Neural crest cell (in vitro differentiated cells): ENCODE measurements around the gene ZNF646. TPM values are rescaled to one million over a fixed set of nuclear protein-coding genes. Genes with fewer than 3 reads are reported as not detected.

Source experiments
- DNase-seq: peaks from one replicate; pipeline ENCODE4 v3.0.0; 2021; ENCODE audit warnings: low read depth, mixed read lengths, low spot score
- H3K27ac Mint-ChIP-seq: one replicate; pipeline ENCODE4 v1.8.0; 2021; ENCODE audit warnings: mild to moderate bottlenecking, mixed read lengths; ENCODE audit not compliant: unreplicated experiment
- H3K27me3 Mint-ChIP-seq: 2 replicates; pipeline ENCODE4 v1.8.0; 2021; ENCODE audit warnings: low read depth, mild to moderate bottlenecking, mixed read lengths
- H3K36me3 Mint-ChIP-seq: 2 replicates; pipeline ENCODE4 v1.8.0; 2021; ENCODE audit warnings: low read depth, mild to moderate bottlenecking, mixed read lengths
- H3K4me1 Mint-ChIP-seq: 2 replicates; pipeline ENCODE4 v1.8.0; 2021; ENCODE audit warnings: mixed read lengths
- H3K4me3 Mint-ChIP-seq: one replicate; pipeline ENCODE4 v1.8.0; 2021; ENCODE audit warnings: mild to moderate bottlenecking, mixed read lengths
- H3K9me3 Mint-ChIP-seq: 2 replicates; pipeline ENCODE4 v1.8.0; 2021; ENCODE audit warnings: mixed read lengths
- total RNA-seq: library from RNA; stranded (reverse); gene quantifications from 2 replicates; pipeline ENCODE4 v1.2.1, GENCODE V29; 2021
- TF ChIP-seq, protein P1 (sequence below): fragments of 200-600 bp; sonication (generic); conservative IDR thresholded peaks from 2 replicates; pipeline ENCODE4 v1.5.0; 2021; ENCODE audit warnings: antibody characterized with exemption, mild to moderate bottlenecking

The ZNF646 gene
- total RNA-seq, 1 donor from 2014 or later, result 32.4 TPM

- no peak overlapping the region for H3K27ac Mint-ChIP-seq
- no peaks in the 10 kb centered on the region for H3K27me3 Mint-ChIP-seq
- no peaks in the 10 kb centered on the region for H3K9me3 Mint-ChIP-seq
- peaks cover 11% of the 10 kb centered on the region for H3K36me3 Mint-ChIP-seq
- no peak overlapping the region for H3K4me3 Mint-ChIP-seq
- TF ChIP-seq, protein P1, sequence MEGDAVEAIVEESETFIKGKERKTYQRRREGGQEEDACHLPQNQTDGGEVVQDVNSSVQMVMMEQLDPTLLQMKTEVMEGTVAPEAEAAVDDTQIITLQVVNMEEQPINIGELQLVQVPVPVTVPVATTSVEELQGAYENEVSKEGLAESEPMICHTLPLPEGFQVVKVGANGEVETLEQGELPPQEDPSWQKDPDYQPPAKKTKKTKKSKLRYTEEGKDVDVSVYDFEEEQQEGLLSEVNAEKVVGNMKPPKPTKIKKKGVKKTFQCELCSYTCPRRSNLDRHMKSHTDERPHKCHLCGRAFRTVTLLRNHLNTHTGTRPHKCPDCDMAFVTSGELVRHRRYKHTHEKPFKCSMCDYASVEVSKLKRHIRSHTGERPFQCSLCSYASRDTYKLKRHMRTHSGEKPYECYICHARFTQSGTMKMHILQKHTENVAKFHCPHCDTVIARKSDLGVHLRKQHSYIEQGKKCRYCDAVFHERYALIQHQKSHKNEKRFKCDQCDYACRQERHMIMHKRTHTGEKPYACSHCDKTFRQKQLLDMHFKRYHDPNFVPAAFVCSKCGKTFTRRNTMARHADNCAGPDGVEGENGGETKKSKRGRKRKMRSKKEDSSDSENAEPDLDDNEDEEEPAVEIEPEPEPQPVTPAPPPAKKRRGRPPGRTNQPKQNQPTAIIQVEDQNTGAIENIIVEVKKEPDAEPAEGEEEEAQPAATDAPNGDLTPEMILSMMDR, result no peak
- H3K4me1 Mint-ChIP-seq, result peaks cover 16% of the 10 kb centered on the region
- no peak for DNase-seq
Measured at GRCh38 chr16:31077024-31077423, 2.8 kb downstream of the ZNF646 start.

DNA sequence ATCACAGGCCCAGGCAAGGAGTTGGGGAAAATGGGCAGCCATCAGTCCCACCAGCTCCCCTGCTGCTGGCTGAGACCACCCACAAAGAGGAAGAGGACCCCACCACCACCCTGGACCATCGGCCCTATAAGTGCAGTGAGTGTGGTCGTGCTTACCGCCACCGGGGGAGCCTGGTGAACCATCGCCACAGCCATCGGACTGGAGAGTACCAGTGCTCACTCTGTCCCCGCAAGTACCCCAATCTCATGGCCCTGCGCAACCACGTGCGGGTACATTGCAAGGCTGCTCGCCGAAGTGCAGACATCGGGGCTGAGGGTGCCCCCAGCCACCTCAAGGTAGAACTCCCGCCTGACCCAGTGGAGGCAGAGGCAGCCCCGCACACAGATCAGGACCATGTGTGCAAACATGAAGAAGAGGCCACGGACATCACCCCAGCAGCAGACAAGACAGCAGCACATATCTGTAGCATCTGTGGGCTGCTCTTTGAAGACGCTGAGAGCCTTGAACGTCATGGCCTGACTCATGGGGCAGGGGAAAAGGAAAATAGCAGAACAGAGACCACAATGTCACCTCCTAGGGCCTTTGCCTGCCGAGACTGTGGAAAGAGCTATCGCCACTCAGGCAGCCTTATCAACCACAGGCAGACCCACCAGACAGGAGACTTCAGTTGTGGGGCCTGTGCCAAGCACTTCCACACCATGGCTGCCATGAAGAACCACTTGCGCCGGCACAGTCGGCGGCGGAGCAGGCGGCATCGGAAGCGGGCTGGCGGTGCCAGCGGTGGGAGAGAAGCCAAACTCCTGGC, 3.6 kb downstream of the ZNF646 start:
- TF ChIP-seq, protein P1, result no peak
- no peak overlapping the region for H3K27ac Mint-ChIP-seq
- peaks cover 13% of the 10 kb centered on the region for H3K4me1 Mint-ChIP-seq
- DNase-seq, result no peak
- peaks cover 2% of the 10 kb centered on the region for H3K27me3 Mint-ChIP-seq
- H3K36me3 Mint-ChIP-seq, result peaks cover 11% of the 10 kb centered on the region
- H3K4me3 Mint-ChIP-seq, result peak overlapping the region; percentile 44
- H3K9me3 Mint-ChIP-seq, result no peaks in the 10 kb centered on the region

- no peak for DNase-seq
- Mint-ChIP-seq H3K4me3 (peak overlapping the region; percentile 34), H3K9me3 (no peaks in the 10 kb centered on the region), H3K36me3 (peaks cover 11% of the 10 kb centered on the region), H3K27me3 (peaks cover 2% of the 10 kb centered on the region), H3K27ac (no peak overlapping the region), H3K4me1 (peaks cover 12% of the 10 kb centered on the region)
- TF ChIP-seq, protein P1, result no peak
Measured at GRCh38 chr16:31078597-31079341, 4.5 kb downstream of the ZNF646 start.

DNA sequence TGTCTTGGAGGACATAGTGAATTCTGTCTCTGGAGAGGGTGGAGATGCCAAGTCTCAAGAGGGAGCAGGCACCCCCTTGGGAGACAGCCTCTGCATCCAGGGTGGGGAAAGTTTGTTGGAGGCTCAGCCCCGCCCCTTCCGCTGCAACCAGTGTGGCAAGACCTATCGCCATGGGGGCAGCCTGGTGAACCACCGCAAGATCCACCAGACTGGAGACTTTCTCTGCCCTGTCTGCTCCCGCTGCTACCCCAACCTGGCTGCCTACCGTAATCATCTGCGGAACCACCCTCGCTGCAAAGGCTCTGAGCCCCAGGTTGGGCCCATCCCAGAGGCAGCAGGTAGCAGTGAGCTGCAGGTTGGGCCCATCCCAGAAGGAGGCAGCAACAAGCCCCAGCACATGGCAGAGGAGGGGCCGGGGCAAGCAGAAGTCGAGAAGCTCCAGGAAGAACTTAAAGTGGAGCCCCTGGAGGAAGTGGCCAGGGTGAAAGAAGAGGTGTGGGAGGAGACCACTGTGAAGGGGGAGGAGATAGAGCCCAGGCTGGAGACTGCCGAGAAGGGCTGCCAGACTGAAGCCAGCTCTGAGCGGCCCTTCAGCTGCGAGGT, 5.2 kb downstream of the ZNF646 start:
- Mint-ChIP-seq H3K4me1 (peaks cover 12% of the 10 kb centered on the region), H3K36me3 (peaks cover 11% of the 10 kb centered on the region), H3K9me3 (no peaks in the 10 kb centered on the region), H3K27me3 (peaks cover 2% of the 10 kb centered on the region), H3K4me3 (no peak overlapping the region), H3K27ac (no peak overlapping the region)
- DNase-seq, result no peak
- TF ChIP-seq, protein P1, result no peak

DNA sequence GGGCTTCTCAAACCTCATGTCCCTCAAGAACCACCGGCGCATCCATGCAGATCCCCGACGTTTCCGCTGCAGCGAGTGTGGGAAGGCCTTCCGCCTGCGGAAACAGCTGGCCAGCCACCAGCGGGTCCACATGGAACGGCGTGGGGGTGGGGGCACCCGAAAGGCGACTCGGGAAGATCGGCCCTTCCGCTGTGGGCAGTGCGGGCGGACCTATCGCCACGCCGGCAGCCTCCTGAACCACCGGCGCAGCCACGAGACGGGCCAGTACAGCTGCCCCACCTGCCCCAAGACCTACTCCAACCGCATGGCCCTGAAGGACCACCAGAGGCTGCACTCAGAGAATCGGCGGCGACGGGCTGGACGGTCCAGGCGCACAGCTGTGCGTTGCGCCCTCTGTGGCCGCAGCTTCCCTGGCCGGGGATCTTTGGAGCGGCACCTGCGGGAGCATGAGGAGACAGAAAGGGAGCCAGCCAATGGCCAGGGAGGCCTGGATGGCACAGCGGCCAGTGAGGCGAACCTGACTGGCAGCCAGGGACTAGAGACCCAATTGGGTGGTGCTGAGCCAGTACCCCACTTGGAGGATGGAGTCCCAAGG, 5.9 kb downstream of the ZNF646 start:
- Mint-ChIP-seq H3K4me3 (no peak overlapping the region), H3K36me3 (peaks cover 11% of the 10 kb centered on the region), H3K9me3 (no peaks in the 10 kb centered on the region), H3K27ac (no peak overlapping the region), H3K27me3 (peaks cover 2% of the 10 kb centered on the region), H3K4me1 (peaks cover 5% of the 10 kb centered on the region)
- TF ChIP-seq, protein P1, result no peak
- DNase-seq, result no peak
